Measurements from ENCODE around the gene ANKRD29. TPM values are rescaled to one million over a fixed set of nuclear protein-coding genes. Genes with fewer than 3 reads are reported as not detected.

The ANKRD29 gene
- polyA plus RNA-seq, 1 of the 3 experiments (the other 2 are of a cell fraction) = 8.2 TPM

DNA sequence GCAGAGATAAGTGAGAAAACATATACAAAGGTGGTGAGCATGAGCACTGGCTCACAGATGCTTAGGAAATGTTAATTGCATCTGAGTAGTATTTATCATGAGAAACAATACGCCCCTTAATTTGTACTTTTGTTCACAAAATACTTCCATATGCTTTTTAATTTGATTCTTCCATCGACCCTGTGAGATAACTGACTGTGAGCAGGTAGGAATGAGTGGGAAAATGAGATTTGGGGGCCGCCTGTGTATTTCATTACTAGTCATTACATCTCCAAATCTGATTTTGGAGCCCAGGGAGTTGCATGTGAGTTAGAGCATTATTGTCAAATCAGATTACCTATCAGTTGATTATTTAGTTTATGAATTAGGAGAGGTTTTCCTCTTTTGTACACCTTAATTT is 39.7 kb downstream of the ANKRD29 start:
- Histone ChIP-seq H2AFZ (ENCODE audit: low read depth) (no peak overlapping the region), H3F3A (replicated peaks; ENCODE audit: insufficient read depth) (peaks cover 24% of the 10 kb centered on the region), H4K20me1 (ENCODE audit: insufficient read depth) (no peaks in the 10 kb centered on the region), H3K4me1 (ENCODE audit: control insufficient read depth in 1 of 2, insufficient read depth in 2 of 2, low read depth in 1 of 2, low read length in 1 of 2) (peaks cover 11 to 19% of the 10 kb centered on the region in 2 experiments; a peak in 3 of 4 replicates), H3K4me2 (no peak overlapping the region), H3K4me3 (ENCODE audit: low read depth in 2 of 2, low read length in 1 of 2) (no peak overlapping the region), H3K27me3 (ENCODE audit: insufficient read depth) (no peaks in the 10 kb centered on the region), H3K79me2 (ENCODE audit: insufficient read depth) (no peaks in the 10 kb centered on the region), H3K9me3 (no peaks in the 10 kb centered on the region), H3K36me3 (replicated peaks in 1 of 2; ENCODE audit: control insufficient read depth in 1 of 2, insufficient read depth in 2 of 2, low read length in 1 of 2) (no peaks in the 10 kb centered on the region), H3K9me2 (no peaks in the 10 kb centered on the region), H3K9ac (no peak overlapping the region), H3K27ac (ENCODE audit: low read depth in 2 of 2, low read length in 1 of 2) (no peak overlapping the region)
- ChIA-PET CTCF (interaction anchor here (1.0 to 5.9 kb wide), 14 partner anchors 9 to 192 kb away, joined by 3 to 95 read pairs (median 8); no protein-coding TSS in a partner anchor), POLR2A (interaction anchor here (0.8 to 1.3 kb wide), 2 partner anchors 28 to 80 kb away, joined by 3 to 4 read pairs; no protein-coding TSS in a partner anchor)
- DNase-seq = peak; percentile 70
- WGBS (ENCODE audit: low lambda C conversion rate) = 64% methylated on average over 3 of the region's 3 CpGs
- 0 out of 2 replicates have a peak, but pooled peaks have one; percentile 17 for TF ChIP-seq POLR2AphosphoS5 (IDR thresholded peaks at IDR 0.05; ENCODE audit: low read depth, low read length)
- TF ChIP-seq ELF1 (IDR thresholded peaks at IDR 0.05) = no peak
- 0 out of 2 replicates have a peak, but pooled peaks have one; percentile 35 for TF ChIP-seq TEAD4 (IDR thresholded peaks at IDR 0.05; ENCODE audit: borderline replicate concordance, insufficient read depth)
- TF ChIP-seq TCF12 (IDR thresholded peaks at IDR 0.05) = no peak
- TF ChIP-seq NRF1 (IDR thresholded peaks at IDR 0.05; ENCODE audit: low read depth, low read length) = no peak
- no peak for TF ChIP-seq FOSL2 (IDR thresholded peaks at IDR 0.05; ENCODE audit: borderline replicate concordance, low read depth)
- peak; percentile 79 for TF ChIP-seq FOXJ3 (CRISPR knock-in tag; IDR thresholded peaks at IDR 0.05)
- no peak for TF ChIP-seq USF1 (IDR thresholded peaks at IDR 0.05; ENCODE audit: borderline replicate concordance, low read depth)
- no peak for TF ChIP-seq JUND (IDR thresholded peaks at IDR 0.05)
- TF ChIP-seq ZBTB33 (IDR thresholded peaks at IDR 0.05; ENCODE audit: borderline replicate concordance, low read depth) = no peak
- TF ChIP-seq, protein P1, sequence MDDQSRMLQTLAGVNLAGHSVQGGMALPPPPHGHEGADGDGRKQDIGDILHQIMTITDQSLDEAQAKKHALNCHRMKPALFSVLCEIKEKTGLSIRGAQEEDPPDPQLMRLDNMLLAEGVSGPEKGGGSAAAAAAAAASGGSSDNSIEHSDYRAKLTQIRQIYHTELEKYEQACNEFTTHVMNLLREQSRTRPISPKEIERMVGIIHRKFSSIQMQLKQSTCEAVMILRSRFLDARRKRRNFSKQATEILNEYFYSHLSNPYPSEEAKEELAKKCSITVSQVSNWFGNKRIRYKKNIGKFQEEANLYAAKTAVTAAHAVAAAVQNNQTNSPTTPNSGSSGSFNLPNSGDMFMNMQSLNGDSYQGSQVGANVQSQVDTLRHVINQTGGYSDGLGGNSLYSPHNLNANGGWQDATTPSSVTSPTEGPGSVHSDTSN (IDR thresholded peaks at IDR 0.05) = no peak
- TF ChIP-seq CHD2 (IDR thresholded peaks at IDR 0.05; ENCODE audit: low read length, partially characterized antibody) = peak; percentile 82
- no peak for TF ChIP-seq USF2 (IDR thresholded peaks at IDR 0.05; ENCODE audit: borderline replicate concordance, low read depth, low read length)
- TF ChIP-seq FOXM1 (IDR thresholded peaks at IDR 0.05; ENCODE audit: low read depth) = no peak
- peak; percentile 93 for TF ChIP-seq RCOR1 (IDR thresholded peaks at IDR 0.05; ENCODE audit: low read length)
- TF ChIP-seq NFIC (IDR thresholded peaks at IDR 0.05; ENCODE audit: borderline replicate concordance) = no peak
- TF ChIP-seq CTCF (IDR thresholded peaks at IDR 0.05) = no peak
- no peak for TF ChIP-seq IRF3 (IDR thresholded peaks at IDR 0.05; ENCODE audit: low read depth, low read length)
- TF ChIP-seq YY1 (IDR thresholded peaks at IDR 0.05; ENCODE audit: low read depth) = no peak
- TF ChIP-seq EP300 (IDR thresholded peaks at IDR 0.05; ENCODE audit: borderline replicate concordance in 1 of 2, low read depth in 1 of 2, low read length in 1 of 2) = peak in 1 of 2 experiments; percentile 88; a peak in 2 of 4 replicates
- TF ChIP-seq SMC3 (IDR thresholded peaks at IDR 0.05; ENCODE audit: low read depth, low read length) = no peak
- no peak for TF ChIP-seq MEF2A (IDR thresholded peaks at IDR 0.05; ENCODE audit: borderline replicate concordance, low read depth)
- TF ChIP-seq EZH2phosphoT487 (IDR thresholded peaks at IDR 0.05; ENCODE audit: borderline replicate concordance, low read depth) = no peak
- no peak for TF ChIP-seq MAX (IDR thresholded peaks at IDR 0.05; ENCODE audit: low read depth)
- no peak for TF ChIP-seq TAF1 (IDR thresholded peaks at IDR 0.05; ENCODE audit: borderline replicate concordance, low read depth, low read length)
- 0 out of 2 replicates have a peak, but pooled peaks have one; percentile 19 for TF ChIP-seq MXI1 (IDR thresholded peaks at IDR 0.05; ENCODE audit: low read depth, low read length)
- no peak for TF ChIP-seq RXRA (IDR thresholded peaks at IDR 0.05; ENCODE audit: borderline replicate concordance, low read depth)

All from SK-N-SH (cell line).